ENCODE data around the gene ZNF793. TPM values are rescaled to one million over a fixed set of nuclear protein-coding genes. Genes with fewer than 3 reads are reported as not detected.

The ZNF793 gene
- polyA plus RNA-seq (2013, experiment 1 of 2): 1.8 TPM
- polyA plus RNA-seq (2013, experiment 2 of 2): 2.1 TPM

GRCh38 chr19:37506387-37507166 lies at the start of gene ZNF793:
ZNF793 (plus strand) TSS chr19:37506939; CDS start chr19:37523440, 16,501 bp downstream.
- WGBS: 1% methylated on average over 40 of the region's 40 CpGs
- H4K91ac ChIP-seq (ENCODE audit: low read length): peak within 1 kb of the TSS; percentile 48
- DNase-seq: peak; percentile 82

GRCh38 chr19:37466277-37466797 lies 40.4 kb upstream of the ZNF793 start:
- Histone ChIP-seq H3K9me3 (ENCODE audit: control insufficient read depth, low read length) (peaks cover 38% of the 10 kb centered on the region), H3K79me1 (replicated peaks; ENCODE audit: low read length, poor library complexity, severe bottlenecking) (peaks cover 18% of the 10 kb centered on the region), H2BK120ac (ENCODE audit: low read depth, low read length) (no peak overlapping the region), H2BK12ac (ENCODE audit: low read length in 2 of 2) (no peak overlapping the region), H3K4me3 (ENCODE audit: insufficient read depth in 1 of 2, low read depth in 1 of 2, low read length in 2 of 2) (peak overlapping the region; percentile 79 to 99), H3K36me3 (ENCODE audit: control insufficient read depth in 1 of 2, insufficient read depth in 2 of 2, low read depth in 1 of 2, low read length in 2 of 2) (peaks cover 15 to 35% of the 10 kb centered on the region in 2 experiments), H4K91ac (ENCODE audit: low read length) (no peak overlapping the region), H4K8ac (ENCODE audit: low read length) (no peak overlapping the region), H2BK15ac (ENCODE audit: low read depth, poor library complexity, severe bottlenecking) (no peak overlapping the region), H2BK5ac (ENCODE audit: low read depth, low read length, poor library complexity, severe bottlenecking) (no peak overlapping the region), H3K4me1 (ENCODE audit: control insufficient read depth, insufficient read depth, low read depth, low read length) (peaks cover 5% of the 10 kb centered on the region), H3K14ac (ENCODE audit: low read length in 2 of 2) (peak overlapping the region in 1 of 2 experiments; percentile 91), H3K27ac (ENCODE audit: low read length, poor library complexity, severe bottlenecking) (peak overlapping the region; percentile 92), H3K18ac (ENCODE audit: low read depth in 1 of 2, low read length in 2 of 2) (no peak overlapping the region), H3K4ac (ENCODE audit: low read depth in 1 of 2, low read length in 2 of 2) (no peak overlapping the region), H3K4me2 (ENCODE audit: low read length, poor library complexity, severe bottlenecking) (peak overlapping the region; percentile 62), H2AFZ (ENCODE audit: low read depth, low read length) (peak overlapping the region; percentile 74), H2AK5ac (ENCODE audit: low read length, severe bottlenecking) (no peak overlapping the region), H3K9ac (ENCODE audit: low read length) (peak overlapping the region; percentile 90), H3K27me3 (ENCODE audit: control insufficient read depth in 1 of 2, insufficient read depth in 1 of 2, low read length in 2 of 2) (no peaks in the 10 kb centered on the region), H3K23ac (ENCODE audit: low read length in 2 of 2) (no peak overlapping the region)
- WGBS: 43% methylated on average over 24 of the region's 25 CpGs
- DNase-seq: no peak

More at GRCh38 chr19:37506387-37507166, at the start of gene ZNF793:
- Histone ChIP-seq H2BK120ac (ENCODE audit: low read depth, low read length) (peak within 1 kb of the TSS; percentile 4), H2BK5ac (ENCODE audit: low read depth, low read length, poor library complexity, severe bottlenecking) (no peak within 1 kb of the TSS), H3K9ac (ENCODE audit: low read length) (peak within 1 kb of the TSS; percentile 88), H3K27me3 (ENCODE audit: control insufficient read depth in 1 of 2, insufficient read depth in 1 of 2, low read length in 2 of 2) (no peaks in the 10 kb centered on the region), H4K8ac (ENCODE audit: low read length) (peak within 1 kb of the TSS; percentile 20), H3K9me3 (ENCODE audit: control insufficient read depth, low read length) (peaks cover 75% of the 10 kb centered on the region), H3K4me2 (ENCODE audit: low read length, poor library complexity, severe bottlenecking) (peak within 1 kb of the TSS; percentile 59), H2AFZ (ENCODE audit: low read depth, low read length) (peak within 1 kb of the TSS; percentile 83), H3K4me3 (ENCODE audit: insufficient read depth in 1 of 2, low read depth in 1 of 2, low read length in 2 of 2) (peak within 1 kb of the TSS; percentile 60 to 65), H2BK15ac (ENCODE audit: low read depth, poor library complexity, severe bottlenecking) (no peak within 1 kb of the TSS), H3K4me1 (ENCODE audit: control insufficient read depth, insufficient read depth, low read depth, low read length) (peaks cover 1% of the 10 kb centered on the region), H3K79me1 (replicated peaks; ENCODE audit: low read length, poor library complexity, severe bottlenecking) (no peaks in the 10 kb centered on the region), H3K36me3 (ENCODE audit: control insufficient read depth in 1 of 2, insufficient read depth in 2 of 2, low read depth in 1 of 2, low read length in 2 of 2) (peaks cover 0 to 10% of the 10 kb centered on the region in 2 experiments), H2AK5ac (ENCODE audit: low read length, severe bottlenecking) (no peak within 1 kb of the TSS), H3K4ac (ENCODE audit: low read depth in 1 of 2, low read length in 2 of 2) (peak within 1 kb of the TSS; percentile 3 to 11), H3K14ac (ENCODE audit: low read length in 2 of 2) (peak within 1 kb of the TSS in 1 of 2 experiments; percentile 38), H3K18ac (ENCODE audit: low read depth in 1 of 2, low read length in 2 of 2) (peak within 1 kb of the TSS; percentile 40 to 71), H2BK12ac (ENCODE audit: low read length in 2 of 2) (no peak within 1 kb of the TSS), H3K27ac (ENCODE audit: low read length, poor library complexity, severe bottlenecking) (peak within 1 kb of the TSS; percentile 88), H3K23ac (ENCODE audit: low read length in 2 of 2) (peak within 1 kb of the TSS in 1 of 2 experiments; percentile 35)

- H2BK5ac ChIP-seq (ENCODE audit: low read depth, low read length, poor library complexity, severe bottlenecking): no peak within 1 kb of the TSS
- H3K4ac ChIP-seq (ENCODE audit: low read depth in 1 of 2, low read length in 2 of 2): peak within 1 kb of the TSS; percentile 75 to 82
- H3K18ac ChIP-seq (ENCODE audit: low read depth in 1 of 2, low read length in 2 of 2): peak within 1 kb of the TSS; percentile 88 to 92
- peak within 1 kb of the TSS; percentile 79 to 99 for H3K4me3 ChIP-seq (ENCODE audit: insufficient read depth in 1 of 2, low read depth in 1 of 2, low read length in 2 of 2)
- peak within 1 kb of the TSS; percentile 74 for H2AFZ ChIP-seq (ENCODE audit: low read depth, low read length)
- peak within 1 kb of the TSS; percentile 89 for H4K8ac ChIP-seq (ENCODE audit: low read length)
- H3K27me3 ChIP-seq (ENCODE audit: control insufficient read depth in 1 of 2, insufficient read depth in 1 of 2, low read length in 2 of 2): no peaks in the 10 kb centered on the region
- H3K23ac ChIP-seq (ENCODE audit: low read length in 2 of 2): peak within 1 kb of the TSS in 1 of 2 experiments; percentile 92
- peaks cover 5% of the 10 kb centered on the region for H3K4me1 ChIP-seq (ENCODE audit: control insufficient read depth, insufficient read depth, low read depth, low read length)
- H3K14ac ChIP-seq (ENCODE audit: low read length in 2 of 2): peak within 1 kb of the TSS in 1 of 2 experiments; percentile 91
- peak within 1 kb of the TSS; percentile 45 for H2BK120ac ChIP-seq (ENCODE audit: low read depth, low read length)
- peak within 1 kb of the TSS; percentile 62 for H3K4me2 ChIP-seq (ENCODE audit: low read length, poor library complexity, severe bottlenecking)
- H3K27ac ChIP-seq (ENCODE audit: low read length, poor library complexity, severe bottlenecking): peak within 1 kb of the TSS; percentile 92
- H3K9ac ChIP-seq (ENCODE audit: low read length): peak within 1 kb of the TSS; percentile 90
- peaks cover 38% of the 10 kb centered on the region for H3K9me3 ChIP-seq (ENCODE audit: control insufficient read depth, low read length)
- DNase-seq: peak; percentile 93
- peak within 1 kb of the TSS in 1 of 2 experiments; percentile 43 for H2BK12ac ChIP-seq (ENCODE audit: low read length in 2 of 2)
- peaks cover 18 to 34% of the 10 kb centered on the region in 2 experiments for H3K36me3 ChIP-seq (ENCODE audit: control insufficient read depth in 1 of 2, insufficient read depth in 2 of 2, low read depth in 1 of 2, low read length in 2 of 2)
- peaks cover 22% of the 10 kb centered on the region for H3K79me1 ChIP-seq (replicated peaks; ENCODE audit: low read length, poor library complexity, severe bottlenecking)
- peak within 1 kb of the TSS; percentile 88 for H4K91ac ChIP-seq (ENCODE audit: low read length)
- under 1% methylated on average over 61 of the region's 62 CpGs for whole genome bisulfite sequencing
- no peak within 1 kb of the TSS for H2AK5ac ChIP-seq (ENCODE audit: low read length, severe bottlenecking)
- H2BK15ac ChIP-seq (ENCODE audit: low read depth, poor library complexity, severe bottlenecking): peak within 1 kb of the TSS; percentile 92
Measured at GRCh38 chr19:37466798-37467607, 39.7 kb upstream of the ZNF793 start, which contains the start of gene ZNF569. ZNF569 (minus strand) TSS chr19:37467444; CDS start chr19:37444921, 22,523 bp downstream.

All from mesenchymal stem cell (in vitro differentiated cells and primary cell).